ENCODE measurements around the gene YOD1.

The YOD1 gene

GRCh38 chr1:207076181-207076955, 25.4 kb upstream of the YOD1 start:
- no peak for DNase-seq
- Histone ChIP-seq H3K36me3 (no peaks in the 10 kb centered on the region), H3K27me3 (peaks cover 56% of the 10 kb centered on the region), H3K4me3 (ENCODE audit: low read depth, low read length) (no peak overlapping the region), H3K9me3 (no peaks in the 10 kb centered on the region), H3K4me1 (no peaks in the 10 kb centered on the region)
- TF ChIP-seq, protein P1, sequence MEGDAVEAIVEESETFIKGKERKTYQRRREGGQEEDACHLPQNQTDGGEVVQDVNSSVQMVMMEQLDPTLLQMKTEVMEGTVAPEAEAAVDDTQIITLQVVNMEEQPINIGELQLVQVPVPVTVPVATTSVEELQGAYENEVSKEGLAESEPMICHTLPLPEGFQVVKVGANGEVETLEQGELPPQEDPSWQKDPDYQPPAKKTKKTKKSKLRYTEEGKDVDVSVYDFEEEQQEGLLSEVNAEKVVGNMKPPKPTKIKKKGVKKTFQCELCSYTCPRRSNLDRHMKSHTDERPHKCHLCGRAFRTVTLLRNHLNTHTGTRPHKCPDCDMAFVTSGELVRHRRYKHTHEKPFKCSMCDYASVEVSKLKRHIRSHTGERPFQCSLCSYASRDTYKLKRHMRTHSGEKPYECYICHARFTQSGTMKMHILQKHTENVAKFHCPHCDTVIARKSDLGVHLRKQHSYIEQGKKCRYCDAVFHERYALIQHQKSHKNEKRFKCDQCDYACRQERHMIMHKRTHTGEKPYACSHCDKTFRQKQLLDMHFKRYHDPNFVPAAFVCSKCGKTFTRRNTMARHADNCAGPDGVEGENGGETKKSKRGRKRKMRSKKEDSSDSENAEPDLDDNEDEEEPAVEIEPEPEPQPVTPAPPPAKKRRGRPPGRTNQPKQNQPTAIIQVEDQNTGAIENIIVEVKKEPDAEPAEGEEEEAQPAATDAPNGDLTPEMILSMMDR (IDR thresholded peaks at IDR 0.05; ENCODE audit: low read depth, low read length) = no peak

GRCh38 chr1:207073906-207074820, 23.2 kb upstream of the YOD1 start:
- Histone ChIP-seq H3K9me3 (no peaks in the 10 kb centered on the region), H3K36me3 (no peaks in the 10 kb centered on the region), H3K4me1 (no peaks in the 10 kb centered on the region), H3K4me3 (ENCODE audit: low read depth, low read length) (no peak overlapping the region), H3K27me3 (peaks cover 59% of the 10 kb centered on the region)
- TF ChIP-seq, protein P1 (IDR thresholded peaks at IDR 0.05; ENCODE audit: low read depth, low read length) = no peak
- no peak for DNase-seq

GRCh38 chr1:207072233-207072632, 21.2 kb upstream of the YOD1 start:
- Histone ChIP-seq H3K36me3 (no peaks in the 10 kb centered on the region), H3K27me3 (peaks cover 55% of the 10 kb centered on the region), H3K4me3 (ENCODE audit: low read depth, low read length) (no peak overlapping the region), H3K9me3 (no peaks in the 10 kb centered on the region), H3K4me1 (no peaks in the 10 kb centered on the region)
- no peak for DNase-seq
- TF ChIP-seq, protein P1 (IDR thresholded peaks at IDR 0.05; ENCODE audit: low read depth, low read length) = no peak

DNA sequence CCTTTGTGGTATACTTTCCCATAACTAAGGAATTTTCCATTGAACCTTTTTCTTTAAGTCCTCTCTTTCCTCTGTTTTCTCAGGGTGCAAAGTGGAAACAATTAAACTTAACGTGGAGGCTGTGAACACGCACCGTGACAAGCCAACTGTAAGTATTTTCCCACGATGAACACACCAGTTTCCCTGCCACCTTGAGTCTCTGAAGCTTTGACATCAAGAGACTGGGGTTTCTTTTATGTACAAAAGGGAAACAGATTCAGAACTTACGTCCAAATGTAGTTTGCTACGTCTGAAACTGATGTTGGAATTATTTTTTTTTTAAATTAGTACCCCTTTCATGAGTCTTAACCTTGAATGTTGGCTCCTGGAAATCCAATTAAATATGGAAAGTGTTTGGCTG, 20.4 kb upstream of the YOD1 start:
- Histone ChIP-seq H3K4me3 (ENCODE audit: low read depth, low read length) (no peak overlapping the region), H3K9me3 (no peaks in the 10 kb centered on the region), H3K27me3 (peaks cover 48% of the 10 kb centered on the region), H3K36me3 (no peaks in the 10 kb centered on the region), H3K4me1 (no peaks in the 10 kb centered on the region)
- DNase-seq = no peak
- TF ChIP-seq, protein P1 (IDR thresholded peaks at IDR 0.05; ENCODE audit: low read depth, low read length) = no peak

- no peaks in the 10 kb centered on the region for H3K36me3 ChIP-seq
- H3K4me3 ChIP-seq (ENCODE audit: low read depth, low read length) = no peak overlapping the region
- no peak for DNase-seq
Measured at GRCh38 chr1:207070811-207071210, 19.8 kb upstream of the YOD1 start.

More at GRCh38 chr1:207070811-207071210, 19.8 kb upstream of the YOD1 start:
- no peaks in the 10 kb centered on the region for H3K4me1 ChIP-seq
- no peaks in the 10 kb centered on the region for H3K9me3 ChIP-seq
- H3K27me3 ChIP-seq = peaks cover 46% of the 10 kb centered on the region
- TF ChIP-seq, protein P1 (IDR thresholded peaks at IDR 0.05; ENCODE audit: low read depth, low read length) = no peak
